ENCODE measurements around the gene DEPDC5. TPM values are rescaled to one million over a fixed set of nuclear protein-coding genes. Genes with fewer than 3 reads are reported as not detected.

DEPDC5 gene
- total and polyA plus RNA-seq, 2 of the 8 experiments (the other 6 are each of a cell fraction or from before 2014, with no cell fraction given), result 18.3 to 26.5 TPM

DNA sequence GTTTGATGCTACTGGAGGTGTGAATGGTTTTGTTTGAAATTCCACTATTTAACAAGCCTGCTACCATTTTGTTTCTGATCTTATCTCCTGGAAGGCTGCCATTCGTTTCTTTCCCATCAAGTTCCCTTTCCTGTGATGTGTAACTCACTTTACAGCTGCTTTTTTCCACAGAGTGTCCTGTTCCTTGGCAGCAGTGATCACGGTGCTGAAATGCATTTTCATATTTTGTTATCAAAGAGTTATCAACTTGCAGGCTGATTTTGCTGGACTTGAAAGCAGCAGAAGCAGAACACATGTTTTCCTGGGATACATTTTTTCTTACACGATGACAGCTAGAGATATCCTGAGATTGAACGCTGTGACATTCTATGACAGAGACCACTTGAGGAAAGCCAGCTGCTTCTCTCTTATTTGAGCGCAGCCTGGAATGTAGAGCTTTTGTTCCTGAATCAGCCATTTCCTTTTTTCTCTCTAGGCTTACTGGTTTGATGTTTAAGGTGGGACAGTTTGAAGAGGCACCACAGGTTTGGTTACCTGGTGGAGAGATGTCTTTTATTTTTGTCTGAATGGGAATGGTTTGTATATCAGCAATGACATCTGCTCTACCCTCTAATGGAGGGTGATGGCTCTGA lies 38.6 kb upstream of the DEPDC5 start (continued):
- TF ChIP-seq KDM1A (IDR thresholded peaks at IDR 0.05; ENCODE audit: borderline replicate concordance, low read length), result no peak
- TF ChIP-seq, protein P1, sequence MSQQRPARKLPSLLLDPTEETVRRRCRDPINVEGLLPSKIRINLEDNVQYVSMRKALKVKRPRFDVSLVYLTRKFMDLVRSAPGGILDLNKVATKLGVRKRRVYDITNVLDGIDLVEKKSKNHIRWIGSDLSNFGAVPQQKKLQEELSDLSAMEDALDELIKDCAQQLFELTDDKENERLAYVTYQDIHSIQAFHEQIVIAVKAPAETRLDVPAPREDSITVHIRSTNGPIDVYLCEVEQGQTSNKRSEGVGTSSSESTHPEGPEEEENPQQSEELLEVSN (IDR thresholded peaks at IDR 0.05), result no peak
